Raji (cell line): Measurements from ENCODE around the gene EPO.

Source experiments
- POLR2A ChIP-seq: IDR thresholded peaks from 2 replicates; pipeline ENCODE4 v1.6.1; 2011; ENCODE audit warnings: low read depth, low read length, control low read depth; ENCODE audit not compliant: insufficient read depth

The EPO gene

DNA sequence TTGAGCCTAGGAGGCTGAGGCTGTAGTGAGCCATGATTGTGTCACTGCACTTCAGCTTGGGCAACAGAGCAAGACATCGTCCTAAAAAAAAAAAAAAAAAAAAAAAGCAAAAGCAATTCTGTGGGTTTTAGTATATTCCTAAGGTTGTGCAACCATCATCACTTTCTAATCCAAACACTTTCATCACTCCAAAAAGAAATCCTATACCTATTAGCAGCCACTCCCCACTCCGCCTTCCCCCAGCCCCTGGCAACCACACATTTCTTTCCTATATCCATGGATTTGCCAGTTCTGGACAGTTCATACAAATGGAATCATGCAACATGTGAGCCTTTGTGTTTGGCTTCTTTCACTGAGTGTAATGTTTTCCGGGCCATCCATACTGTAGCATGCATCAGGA lies 33.5 kb downstream of the EPO start:
- no peak for TF ChIP-seq POLR2A

DNA sequence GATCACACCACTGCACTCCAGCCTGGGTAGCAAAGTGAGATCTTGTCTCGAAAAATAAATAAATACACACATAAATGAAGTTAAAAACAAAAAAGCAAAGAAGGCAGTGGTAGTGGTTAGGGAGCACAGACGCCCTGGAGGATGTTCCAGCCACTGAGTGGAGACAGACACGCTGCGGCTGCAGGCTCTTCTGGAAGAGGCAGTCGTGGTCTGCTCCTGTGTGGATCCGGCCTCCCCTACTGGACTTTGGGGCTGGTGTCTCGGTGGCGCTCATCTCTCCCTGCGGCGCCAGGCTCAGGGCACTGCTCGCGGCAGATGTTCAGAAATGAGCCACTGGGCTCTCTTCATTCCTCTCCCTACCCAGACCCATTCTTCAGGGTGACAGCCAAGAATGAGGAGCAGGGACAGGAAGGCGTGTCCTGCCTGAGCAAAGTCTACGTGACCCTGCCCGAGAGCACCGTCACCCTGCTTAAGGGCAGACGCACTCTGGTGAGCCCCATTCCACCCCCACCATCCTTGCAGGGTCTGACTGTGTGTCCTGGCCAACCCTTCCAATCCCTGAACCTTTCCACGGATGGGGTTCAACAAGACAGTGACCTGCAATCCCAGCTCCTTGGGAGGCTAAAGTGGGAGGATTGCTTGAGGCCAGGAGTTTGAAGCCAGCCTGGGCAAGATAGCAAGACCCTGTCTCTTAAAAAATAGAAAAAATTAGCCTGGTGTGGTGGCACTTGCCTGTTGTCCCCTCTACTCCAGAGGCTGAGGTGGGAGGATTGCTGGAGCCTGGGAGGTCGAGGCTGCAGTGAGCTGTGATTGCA lies 39.3 kb downstream of the EPO start:
- TF ChIP-seq POLR2A: no peak

DNA sequence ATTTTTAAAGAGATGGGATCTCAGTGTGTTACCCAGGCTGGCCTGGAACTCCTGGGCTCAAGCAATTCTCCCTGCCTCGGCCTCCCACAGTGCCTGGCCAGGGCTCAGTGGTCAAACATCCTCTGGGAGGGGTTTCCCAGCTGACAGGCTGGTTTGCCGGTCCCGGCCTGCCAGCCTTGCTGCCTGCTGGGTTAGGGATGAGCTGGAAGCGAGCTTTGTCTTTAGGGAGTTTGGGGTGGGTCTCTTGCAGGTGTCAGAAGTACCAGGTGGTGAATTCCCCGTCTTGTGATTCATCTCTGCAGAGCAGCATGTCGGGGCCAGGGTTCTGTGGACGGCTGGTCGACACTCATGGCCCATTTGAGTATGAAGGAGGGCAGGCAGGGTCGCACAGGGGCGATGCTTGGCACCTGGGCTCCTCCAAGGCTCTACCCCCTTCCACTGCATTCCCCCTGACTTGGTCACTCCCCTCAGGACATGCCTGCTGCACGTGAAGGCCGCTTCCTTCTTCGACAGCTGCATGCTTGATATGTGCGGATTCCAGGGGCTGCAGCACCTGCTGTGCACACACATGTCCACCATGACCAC lies 43.4 kb downstream of the EPO start:
- no peak for TF ChIP-seq POLR2A

DNA sequence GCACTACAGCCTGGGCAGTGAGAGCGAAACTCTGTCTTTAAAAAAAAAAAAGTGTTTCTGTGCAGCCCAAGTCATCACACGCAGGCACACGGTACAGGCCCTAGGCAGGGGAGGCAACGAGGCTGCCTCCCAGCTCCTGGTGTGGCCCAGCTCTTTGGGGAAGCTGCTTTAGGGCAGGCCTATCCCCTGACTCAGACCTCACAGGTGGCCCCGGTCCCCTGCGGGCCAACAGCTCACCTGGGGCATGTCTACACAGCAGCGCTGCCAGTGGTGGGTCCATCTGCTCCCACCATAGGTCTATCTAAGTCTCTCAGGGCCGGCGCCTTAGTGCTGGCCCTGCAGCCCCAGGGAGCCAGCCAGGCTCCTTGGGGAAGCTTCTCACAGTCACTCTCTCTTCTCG lies 44.6 kb downstream of the EPO start:
- TF ChIP-seq POLR2A: no peak

DNA sequence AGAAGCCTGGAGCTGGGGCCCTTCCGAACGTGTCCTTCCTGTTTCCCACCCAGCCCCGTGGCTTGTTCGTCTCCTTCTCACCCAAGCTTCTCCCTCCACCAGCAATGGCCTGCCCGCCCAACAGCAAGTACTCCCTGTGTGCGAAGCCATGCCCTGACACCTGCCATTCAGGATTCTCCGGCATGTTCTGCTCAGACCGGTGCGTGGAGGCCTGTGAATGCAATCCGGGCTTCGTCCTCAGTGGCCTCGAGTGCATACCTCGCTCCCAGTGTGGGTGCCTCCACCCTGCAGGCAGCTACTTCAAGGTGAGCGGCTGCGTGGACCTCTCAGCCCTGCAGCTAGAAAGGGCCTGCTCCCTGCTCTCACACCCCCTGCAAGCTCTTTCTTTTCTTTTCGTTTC lies 45.0 kb downstream of the EPO start:
- no peak for TF ChIP-seq POLR2A

DNA sequence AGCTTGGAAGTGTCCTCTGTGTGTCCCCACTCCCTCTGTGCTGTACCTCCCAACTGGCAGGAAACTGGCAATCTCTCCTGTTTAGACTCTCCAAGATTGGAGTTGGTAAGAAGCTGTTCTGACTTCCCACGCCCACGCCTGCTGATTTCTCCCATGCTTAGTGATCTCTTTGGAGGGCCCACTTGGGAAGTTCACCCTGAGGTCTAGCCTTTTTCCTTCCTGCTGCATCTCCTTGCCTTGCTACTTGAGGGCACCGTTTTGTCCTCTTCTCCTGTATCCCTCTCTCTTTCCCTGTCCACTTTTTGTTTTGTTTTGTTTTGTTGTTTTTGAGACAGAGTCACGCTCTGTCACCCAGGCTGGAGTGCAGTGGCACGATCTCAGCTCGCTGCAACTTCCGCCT lies 48.5 kb downstream of the EPO start:
- TF ChIP-seq POLR2A: no peak
